NCI-H82 treated with DMSO at 0.1 percent for 48 hours (cell line): Measurements from ENCODE around the gene MLPH.

Experiments used
- DNase-seq: peaks from one replicate; lab custom pipeline; 2025; ENCODE audit not compliant: unreplicated experiment; lab: John Stamatoyannopoulos, UW

MLPH gene

DNA sequence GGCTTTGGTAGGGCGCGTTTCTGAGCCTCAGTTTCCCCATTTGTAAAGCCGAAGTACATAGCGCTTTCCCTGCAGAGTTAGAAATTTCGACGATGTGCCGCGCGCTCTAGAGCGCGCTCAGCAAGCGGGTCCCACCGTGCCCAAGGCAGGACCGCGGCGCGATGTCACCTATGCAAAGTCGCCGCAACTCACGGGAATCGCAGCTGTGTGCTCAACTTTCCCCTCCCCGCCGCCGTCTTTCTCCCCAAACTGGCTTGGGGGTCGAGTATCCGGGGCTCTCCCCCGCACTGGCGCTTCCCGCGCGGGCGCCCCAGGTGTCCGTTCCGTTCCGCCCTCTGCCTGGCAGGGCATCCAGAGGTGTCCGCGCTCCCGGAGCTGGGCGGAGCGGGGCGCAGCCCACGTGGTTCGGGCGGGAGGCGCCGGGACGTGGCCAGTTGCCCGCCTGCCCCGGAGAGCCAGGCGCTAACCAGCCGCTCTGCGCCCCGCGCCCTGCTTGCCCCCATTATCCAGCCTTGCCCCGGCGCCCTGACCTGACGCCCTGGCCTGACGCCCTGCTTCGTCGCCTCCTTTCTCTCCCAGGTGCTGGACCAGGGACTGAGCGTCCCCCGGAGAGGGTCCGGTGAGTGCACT is at the start of gene MLPH:
MLPH (plus strand) TSS at position 433 of the 630 bp plus-strand sequence. CDS start 6,176 bp downstream, outside the sequence.
- DNase-seq: no peak

DNA sequence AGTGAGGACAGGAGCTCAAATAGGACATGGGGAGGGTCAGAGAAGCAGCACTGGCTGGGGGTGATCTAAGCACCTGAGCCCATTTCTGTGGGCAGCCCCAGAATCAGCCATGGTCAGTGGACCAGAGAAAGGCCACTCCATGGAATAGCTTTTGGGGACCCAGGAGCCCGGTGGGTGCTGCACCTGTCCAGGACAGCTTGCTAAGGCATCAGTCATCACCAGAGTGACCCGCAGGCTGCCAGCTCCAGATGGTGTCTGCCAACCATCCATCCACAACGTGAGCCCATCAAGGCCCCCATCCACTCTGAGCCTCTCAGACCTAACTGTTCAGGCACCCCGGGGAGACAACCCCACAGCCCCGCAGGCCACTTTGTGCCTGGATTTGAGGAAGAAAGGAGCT is 49.5 kb upstream of the MLPH start:
- DNase-seq: no peak

- DNase-seq: no peak
These were observed 48.7 kb upstream of the MLPH start for GRCh38 chr2:237438080-237438940.

GRCh38 chr2:237440819-237441281 is 46.2 kb upstream of the MLPH start:
- DNase-seq: no peak

- DNase-seq: no peak
These were observed 45.3 kb upstream of the MLPH start for GRCh38 chr2:237441605-237442274.

DNA sequence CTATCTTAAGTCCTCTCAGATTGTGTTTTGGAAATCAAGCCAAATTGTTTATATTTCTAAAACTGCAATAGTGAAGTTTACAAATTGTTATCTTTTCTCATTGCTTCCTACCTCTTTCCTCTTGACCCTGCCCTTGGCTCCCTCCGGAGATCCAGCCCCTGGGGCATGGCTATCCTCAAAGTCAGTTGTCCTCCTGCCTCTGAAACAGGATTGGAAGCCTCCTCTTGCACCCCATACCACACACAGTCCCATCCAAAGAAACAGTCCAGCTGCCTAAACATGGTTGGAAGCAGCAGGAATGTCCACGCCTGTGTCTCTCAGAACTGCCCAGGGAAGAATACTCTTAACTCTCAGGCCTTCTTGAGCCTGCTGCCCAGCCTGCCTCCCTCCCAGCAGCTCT is 43.0 kb upstream of the MLPH start:
- no peak for DNase-seq

GRCh38 chr2:237445611-237446337 is 41.3 kb upstream of the MLPH start:
- no peak for DNase-seq

DNA sequence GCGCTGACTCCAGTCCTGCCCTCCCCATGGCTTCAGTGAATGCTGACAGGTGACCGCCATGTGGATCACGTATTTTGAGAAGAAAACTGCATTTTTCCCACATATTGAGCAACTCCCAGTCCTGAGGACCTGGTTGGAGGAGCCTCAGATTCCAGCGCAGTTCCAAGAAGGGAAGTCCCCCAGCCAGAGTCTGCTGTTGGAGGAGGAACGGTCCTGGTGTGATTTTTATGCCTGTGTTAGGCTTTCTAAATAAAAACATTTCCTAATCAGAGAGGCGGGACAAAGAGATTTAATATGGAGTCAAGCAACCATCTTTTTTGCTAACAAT is 40.7 kb upstream of the MLPH start:
- no peak for DNase-seq

DNA sequence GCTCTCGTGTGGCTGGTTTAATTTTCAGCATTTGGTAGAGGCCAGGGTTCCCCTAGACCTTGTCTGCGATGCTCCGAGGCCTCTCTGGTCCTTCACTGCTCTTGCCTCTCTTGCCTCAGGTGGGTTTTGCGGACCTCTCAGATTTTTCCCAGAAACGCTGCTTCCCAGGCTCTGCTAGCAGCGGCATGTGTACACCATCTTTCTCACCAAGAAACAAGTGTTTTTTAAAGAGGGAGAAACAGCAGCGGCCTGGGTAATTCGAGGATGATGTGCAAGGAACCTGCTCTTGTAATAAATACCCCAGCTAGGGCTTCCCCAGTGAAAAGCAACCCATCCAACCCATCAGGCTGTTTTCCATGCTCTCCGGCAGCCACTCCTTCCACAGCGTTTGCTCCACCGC is 39.6 kb upstream of the MLPH start:
- DNase-seq: no peak

DNA sequence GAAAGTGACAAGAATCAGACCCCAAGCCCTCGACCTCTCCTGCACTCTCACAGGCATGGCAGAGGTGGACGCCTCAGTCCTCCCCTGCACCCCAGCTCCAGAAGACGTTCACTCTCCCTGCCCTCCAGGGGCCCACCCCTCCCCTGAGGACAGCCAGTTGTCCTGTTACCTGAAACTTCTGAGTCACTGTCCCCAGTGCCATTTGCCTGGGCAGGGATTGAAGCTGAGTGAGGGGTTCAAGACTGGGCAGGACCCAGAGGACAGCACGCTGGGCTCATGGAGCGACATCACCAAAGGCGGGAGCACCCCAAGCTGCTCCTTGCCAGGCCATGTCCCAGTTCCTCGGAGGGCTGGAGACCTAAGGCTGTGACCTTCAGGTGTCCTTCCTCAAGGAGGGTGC is 38.9 kb upstream of the MLPH start:
- no peak for DNase-seq

DNA sequence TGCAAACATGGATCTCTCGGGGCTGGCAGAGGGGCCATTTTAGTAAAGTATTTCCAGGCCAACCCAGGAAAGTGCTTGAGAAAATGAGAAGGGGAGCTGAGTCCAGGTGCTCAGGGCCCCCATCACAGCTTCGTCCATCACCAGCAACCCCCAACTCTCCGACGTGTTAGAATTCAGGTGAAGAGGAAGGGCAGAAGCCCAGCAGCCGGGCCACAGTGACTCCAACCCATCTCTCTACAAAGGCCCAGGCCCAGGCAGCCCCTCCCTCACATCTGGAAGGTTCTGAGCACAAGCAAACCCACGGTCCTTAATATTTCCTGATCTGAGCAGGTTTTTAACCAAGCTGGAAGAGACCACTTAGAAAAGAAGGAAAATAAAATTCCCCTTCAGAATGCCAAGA is 38.4 kb upstream of the MLPH start:
- no peak for DNase-seq

- DNase-seq: no peak
These were observed 37.7 kb upstream of the MLPH start for GRCh38 chr2:237449193-237449881.

- DNase-seq: no peak
These were observed 36.9 kb upstream of the MLPH start for GRCh38 chr2:237450108-237450507.

DNA sequence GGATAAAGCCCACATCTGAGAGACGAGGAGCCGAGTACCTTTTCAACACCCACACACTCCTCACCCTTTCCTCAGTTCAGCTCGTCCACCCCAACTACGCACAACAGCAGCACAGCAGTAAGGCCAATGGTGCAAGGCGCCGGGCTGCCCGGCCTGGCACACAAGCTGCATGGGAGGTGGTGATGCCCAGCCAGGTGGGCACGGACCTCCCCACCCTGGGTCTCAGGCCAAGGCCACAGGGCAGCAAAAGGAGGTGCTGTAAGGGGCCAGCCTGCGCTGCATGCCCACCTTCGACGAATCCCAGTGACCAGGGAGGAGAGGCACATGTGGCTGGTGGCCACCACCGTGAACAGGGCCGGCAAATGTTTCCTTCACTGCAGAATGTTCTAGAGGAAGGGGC is 36.5 kb upstream of the MLPH start:
- no peak for DNase-seq

DNA sequence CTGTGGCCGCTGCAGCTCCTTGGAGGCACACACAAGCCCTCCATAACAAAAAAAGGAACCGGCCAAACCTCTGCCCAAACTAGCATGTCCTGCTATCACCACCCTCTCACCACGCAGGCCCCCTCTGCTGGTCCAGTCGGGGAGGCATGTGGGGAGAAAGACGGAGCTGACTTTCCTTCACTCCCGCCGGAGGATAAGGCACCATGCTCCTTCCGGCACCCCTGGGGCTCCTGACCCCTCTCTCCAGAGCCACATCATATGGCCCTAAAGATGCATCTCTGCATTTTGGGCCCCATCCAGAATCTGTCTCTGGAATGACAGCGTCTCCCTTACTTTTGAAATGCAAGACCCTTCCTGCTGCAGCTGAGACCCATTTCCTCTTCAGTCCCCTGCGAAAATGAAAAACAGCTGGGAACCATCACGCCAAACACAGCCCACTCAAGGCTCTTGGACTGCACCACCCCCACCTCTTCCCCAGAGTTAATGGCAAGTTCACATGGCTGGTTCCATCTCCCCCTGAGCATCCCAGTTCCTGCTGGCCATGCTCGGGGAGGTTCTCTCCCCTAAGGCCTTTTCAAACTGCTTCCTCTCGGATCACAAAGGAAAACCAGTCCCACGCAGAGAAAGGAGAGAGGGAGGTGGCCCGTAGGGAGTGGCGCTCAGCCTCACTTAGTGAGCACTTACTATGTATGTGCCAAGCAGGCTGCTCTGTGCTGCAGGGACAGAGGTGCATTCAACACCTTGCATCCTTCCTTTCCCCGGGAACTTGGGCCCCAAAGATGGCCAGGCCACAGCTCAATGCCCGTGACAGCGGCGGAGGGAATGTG is 35.2 kb upstream of the MLPH start:
- DNase-seq: no peak

GRCh38 chr2:237452861-237453260 is 34.2 kb upstream of the MLPH start:
- DNase-seq: no peak

GRCh38 chr2:237453671-237454070 is 33.4 kb upstream of the MLPH start:
- DNase-seq: no peak

DNA sequence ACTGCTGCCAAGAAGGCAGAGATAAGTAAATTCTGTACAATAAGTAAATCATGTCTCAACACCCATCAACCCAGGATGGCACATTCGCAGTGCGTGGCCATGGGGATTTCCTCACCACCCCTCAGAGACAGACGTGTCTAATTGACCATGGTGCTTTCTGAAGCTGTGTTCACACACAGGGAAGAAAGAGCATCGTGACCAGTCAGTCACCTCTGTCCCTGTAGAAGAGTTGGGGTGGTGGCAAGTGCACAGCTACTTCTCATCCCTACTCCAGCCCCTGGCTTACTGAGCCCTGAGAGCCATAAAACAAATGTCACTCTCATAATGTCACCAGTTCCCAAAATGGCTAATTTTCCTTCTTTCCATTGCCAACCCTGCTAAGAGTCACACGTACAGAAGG is 31.3 kb upstream of the MLPH start:
- no peak for DNase-seq

- DNase-seq: no peak
These were observed 30.7 kb upstream of the MLPH start for GRCh38 chr2:237456200-237456843.
